Transverse colon (tissue), 4 donors: ENCODE data around the gene FTCD. TPM values are rescaled to one million over a fixed set of nuclear protein-coding genes. Genes with fewer than 3 reads are reported as not detected.
"Not testable (repeated sequence)": the region's sequence is repeated elsewhere in the genome, so short reads cannot be mapped to it uniquely, and the experiment has no call there.

Source experiments
- DNase-seq: peaks from one replicate; pipeline ENCODE4 v3.0.0-alpha.2; 2019
- H3K27ac ChIP-seq, 4 donors: fragments of 200-600 bp; sonication (generic); 2 replicates each; pipeline ENCODE4 v1.5.1; 2016 to 2018; ENCODE audit warnings: inconsistent platforms in 4 of 4
- H3K27me3 ChIP-seq: fragments of 200-600 bp; sonication (generic); 2 replicates; pipeline ENCODE4 v1.5.1; 2017; ENCODE audit warnings: inconsistent platforms
- H3K36me3 ChIP-seq, 4 donors: fragments of 200-600 bp; sonication (generic); 2 replicates each; pipeline ENCODE4 v1.5.1; 2017 to 2019; ENCODE audit warnings: inconsistent platforms in 4 of 4
- H3K4me1 ChIP-seq, 4 donors: fragments of 200-600 bp; sonication (generic); 2 replicates each; pipeline ENCODE4 v1.5.1; 2017 to 2020; ENCODE audit warnings: inconsistent platforms in 4 of 4
- H3K4me3 ChIP-seq, 4 donors: fragments of 200-600 bp; sonication (generic); 1 replicate in 1 of 4; 2 replicates in 3 of 4; pipeline versions ENCODE4 v1.5.1 to v1.6.1; 2017 to 2019; ENCODE audit warnings: inconsistent platforms in 4 of 4
- H3K9me3 ChIP-seq, 2 donors: fragments of 200-600 bp; sonication (generic); 2 replicates each; pipeline ENCODE4 v1.5.1; 2017 to 2019; ENCODE audit warnings: inconsistent platforms in 2 of 2
- CTCF ChIP-seq, 5 experiments: fragments of 200-600 bp in 3 of 5; fragments of 450-650 bp in 2 of 5; sonication (generic) in 3 of 5; IDR thresholded peaks; 1 replicate in 2 of 5; 2 replicates in 3 of 5; pipeline ENCODE4 v1.5.1; 2016 to 2017; ENCODE audit warnings: antibody characterized with exemption in 5 of 5, inconsistent platforms in 3 of 5, mild to moderate bottlenecking in 2 of 5, moderate library complexity in 1 of 5
- EP300 ChIP-seq: sonication (generic); formaldehyde crosslinking; IDR thresholded peaks from one replicate; pipeline ENCODE4 v1.6.1; 2017; ENCODE audit warnings: antibody characterized with exemption, low read depth
- POLR2A ChIP-seq: fragments of 450-650 bp; IDR thresholded peaks from one replicate; pipeline ENCODE4 v1.6.1; 2016; ENCODE audit warnings: antibody characterized with exemption, mild to moderate bottlenecking, moderate library complexity
- POLR2AphosphoS5 ChIP-seq, 3 donors: sonication (generic); formaldehyde crosslinking; IDR thresholded peaks; one replicate each; pipeline ENCODE4 v1.6.1; 2016; ENCODE audit warnings: antibody characterized with exemption in 3 of 3
- WGBS, 2 donors: methylation state at CpG; one replicate each; pipeline ENCODE4 v1.1.5; 2018; ENCODE audit warnings: low coverage in 1 of 2; 5-methylcytosine and 5-hydroxymethylcytosine counted together
- in situ Hi-C, 4 donors: fragments of 200-750 bp; cut with MboI; loops; one replicate each; pipeline versions ENCODE4 v1.15.0 to v1.15.1; 2017; ENCODE audit warnings: low sequenced_read_pairs in 3 of 4, low pct_ligation_motif_present in 1 of 4, low pct_unique_long_range_greater_than_20kb in 1 of 4
- intact Hi-C: fragments of 100-400 bp; cut with DNase I; formaldehyde crosslinking; loops from one replicate; pipeline ENCODE4 v1.15.1; 2023; ENCODE audit warnings: low total_unique reads
- total RNA-seq, 4 donors: library from RNA; depleted of rRNA; stranded (reverse); fragments of >200 nt; gene quantifications; one replicate each; pipeline ENCODE4 v1.1.0, GENCODE V29; 2016

The FTCD gene
- total RNA-seq, 4 donors from 2014 or later, result not detected

- H3K9me3 ChIP-seq, result no peaks in the 10 kb centered on the region
- peaks cover 6% of the 10 kb centered on the region for H3K27me3 ChIP-seq
- H3K4me1 ChIP-seq, result peaks cover 0 to 8% (median 6%) of the 10 kb centered on the region in 4 donors
- in situ Hi-C loops, result no loop called here
- no peak overlapping the region for H3K4me3 ChIP-seq
- TF ChIP-seq CTCF (IDR thresholded peaks at IDR 0.05) (no peak), EP300 (no peak)
- 79 to 80% methylated on average over 10 to 21 of the region's 21 CpGs for WGBS, 2 donors
- intact Hi-C loops, result no loop called here
- no peaks in the 10 kb centered on the region for H3K36me3 ChIP-seq
- H3K27ac ChIP-seq, result no peak overlapping the region
- no peak for DNase-seq
These were observed 12.6 kb downstream of the FTCD start for GRCh38 chr21:46142582-46143473.

- Histone ChIP-seq H3K27me3 (peaks cover 6% of the 10 kb centered on the region), H3K4me3 (no peak overlapping the region)
- TF ChIP-seq POLR2A, result no peak
- no peak for TF ChIP-seq EP300
- no peak for TF ChIP-seq POLR2AphosphoS5 (IDR thresholded peaks at IDR 0.05)
- no peak for TF ChIP-seq CTCF (IDR thresholded peaks at IDR 0.05)
These were observed 13.4 kb downstream of the FTCD start for GRCh38 chr21:46141767-46142581.

GRCh38 chr21:46140352-46141003 lies 14.9 kb downstream of the FTCD start:
- H3K27ac ChIP-seq, intact Hi-C loops, H3K9me3 ChIP-seq, in situ Hi-C loops, H3K36me3 ChIP-seq, H3K4me1 ChIP-seq, DNase-seq, H3K27me3 ChIP-seq, H3K4me3 ChIP-seq: not testable (repeated sequence)
- WGBS, 2 donors, result 34% methylated on average over 29 of the region's 29 CpGs; no CpG with 5 or more reads in 1 of the 2 donors

More at GRCh38 chr21:46141767-46142581, 13.4 kb downstream of the FTCD start:
- WGBS, 2 donors, result 84 to 91% methylated on average over 14 to 45 of the region's 45 CpGs
- no peak for DNase-seq
- intact Hi-C loops, result no loop called here
- no peaks in the 10 kb centered on the region for H3K9me3 ChIP-seq
- in situ Hi-C loops, result no loop called here
- H3K27ac ChIP-seq, result no peak overlapping the region
- peaks cover 0 to 8% (median 6%) of the 10 kb centered on the region in 4 donors for H3K4me1 ChIP-seq
- H3K36me3 ChIP-seq, result no peaks in the 10 kb centered on the region

- WGBS, 2 donors, result 91% methylated on average over 15 of the region's 15 CpGs; no CpG with 5 or more reads in 1 of the 2 donors
- TF ChIP-seq POLR2AphosphoS5 (IDR thresholded peaks at IDR 0.05), result no peak
- no peak for TF ChIP-seq EP300
- TF ChIP-seq CTCF (IDR thresholded peaks at IDR 0.05), result no peak
- no peak for TF ChIP-seq POLR2A
- Histone ChIP-seq H3K4me1 (peaks cover 0 to 8% (median 6%) of the 10 kb centered on the region in 4 donors), H3K4me3 (no peak overlapping the region), H3K36me3 (no peaks in the 10 kb centered on the region), H3K27ac (no peak overlapping the region), H3K9me3 (no peaks in the 10 kb centered on the region), H3K27me3 (peaks cover 6% of the 10 kb centered on the region)
- no peak for DNase-seq
- in situ Hi-C loops, result no loop called here
- intact Hi-C loops, result no loop called here
These were observed 15.7 kb downstream of the FTCD start for GRCh38 chr21:46139686-46140085.
